ENCODE results near the gene ABHD5. TPM values are rescaled to one million over a fixed set of nuclear protein-coding genes. Genes with fewer than 3 reads are reported as not detected.

The ABHD5 gene
- total RNA-seq, 1 experiment from 2014 or later, result 7.4 TPM

DNA sequence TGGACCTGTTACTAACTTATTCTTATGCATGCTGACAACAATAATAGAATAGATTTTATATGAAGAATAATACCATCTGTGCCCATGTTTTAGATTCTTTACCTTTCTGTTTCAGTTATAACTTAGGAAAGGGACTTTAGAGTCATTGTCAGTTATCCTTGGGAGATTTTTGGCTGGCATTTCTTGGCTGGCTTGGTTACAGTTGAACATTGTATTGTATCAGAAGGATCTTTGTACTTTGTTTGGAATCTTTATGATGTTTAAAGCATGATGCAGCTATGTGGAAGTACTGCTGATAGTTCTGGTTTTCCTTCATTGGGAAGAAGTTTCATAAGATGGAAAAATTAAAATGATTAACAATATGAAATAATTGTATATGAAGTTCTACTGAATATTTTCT lies 19.9 kb downstream of the ABHD5 start:
- no peaks in the 10 kb centered on the region for H4K20me1 ChIP-seq (ENCODE audit: insufficient read depth, low read depth, low read length)
- no peaks in the 10 kb centered on the region for H3K9me3 ChIP-seq (ENCODE audit: low read length)
- H2AFZ ChIP-seq (ENCODE audit: low read length), result no peak overlapping the region
- H3K9ac ChIP-seq (ENCODE audit: low read length), result no peak overlapping the region
- H3K27ac ChIP-seq (ENCODE audit: low read length), result no peak overlapping the region
- no peaks in the 10 kb centered on the region for H3K36me3 ChIP-seq (ENCODE audit: insufficient read depth, low read length)
- H3K27me3 ChIP-seq (ENCODE audit: low read length), result no peaks in the 10 kb centered on the region
- no peak overlapping the region for H3K4me3 ChIP-seq (ENCODE audit: low read length)
- H3K9me2 ChIP-seq (replicated peaks; ENCODE audit: insufficient read depth, low read length), result no peaks in the 10 kb centered on the region
- H3K79me2 ChIP-seq (ENCODE audit: low read length), result no peaks in the 10 kb centered on the region
- DNase-seq, result no peak
- no peaks in the 10 kb centered on the region for H3K4me1 ChIP-seq (ENCODE audit: low read length)
- no peak overlapping the region for H3K4me2 ChIP-seq (ENCODE audit: low read depth, low read length, poor library complexity, severe bottlenecking)

DNA sequence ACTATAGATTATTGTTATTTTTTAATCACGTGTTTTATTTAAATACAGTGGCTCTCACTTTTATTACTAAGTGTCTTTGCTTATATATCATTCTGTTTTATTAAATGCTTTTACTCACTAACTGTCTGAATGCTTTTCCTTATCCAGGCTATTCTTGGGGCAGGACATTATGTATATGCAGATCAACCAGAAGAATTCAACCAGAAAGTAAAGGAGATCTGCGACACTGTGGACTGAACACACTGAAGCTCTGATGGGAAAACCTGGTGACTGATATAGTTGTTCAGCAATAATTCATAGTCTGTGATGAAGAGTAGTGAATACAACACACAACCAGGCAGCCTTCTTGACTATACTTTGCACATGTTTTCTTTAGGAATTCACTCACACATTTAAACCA lies 27.6 kb downstream of the ABHD5 start:
- DNase-seq, result no peak
- Histone ChIP-seq H3K4me1 (ENCODE audit: low read length) (no peaks in the 10 kb centered on the region), H3K4me3 (ENCODE audit: low read length) (no peak overlapping the region), H3K27ac (ENCODE audit: low read length) (no peak overlapping the region), H3K79me2 (ENCODE audit: low read length) (no peaks in the 10 kb centered on the region), H3K4me2 (ENCODE audit: low read depth, low read length, poor library complexity, severe bottlenecking) (no peak overlapping the region), H3K9ac (ENCODE audit: low read length) (no peak overlapping the region), H3K9me3 (ENCODE audit: low read length) (no peaks in the 10 kb centered on the region), H2AFZ (ENCODE audit: low read length) (no peak overlapping the region), H3K9me2 (replicated peaks; ENCODE audit: insufficient read depth, low read length) (no peaks in the 10 kb centered on the region), H4K20me1 (ENCODE audit: insufficient read depth, low read depth, low read length) (no peaks in the 10 kb centered on the region), H3K27me3 (ENCODE audit: low read length) (no peaks in the 10 kb centered on the region), H3K36me3 (ENCODE audit: insufficient read depth, low read length) (no peaks in the 10 kb centered on the region)

DNA sequence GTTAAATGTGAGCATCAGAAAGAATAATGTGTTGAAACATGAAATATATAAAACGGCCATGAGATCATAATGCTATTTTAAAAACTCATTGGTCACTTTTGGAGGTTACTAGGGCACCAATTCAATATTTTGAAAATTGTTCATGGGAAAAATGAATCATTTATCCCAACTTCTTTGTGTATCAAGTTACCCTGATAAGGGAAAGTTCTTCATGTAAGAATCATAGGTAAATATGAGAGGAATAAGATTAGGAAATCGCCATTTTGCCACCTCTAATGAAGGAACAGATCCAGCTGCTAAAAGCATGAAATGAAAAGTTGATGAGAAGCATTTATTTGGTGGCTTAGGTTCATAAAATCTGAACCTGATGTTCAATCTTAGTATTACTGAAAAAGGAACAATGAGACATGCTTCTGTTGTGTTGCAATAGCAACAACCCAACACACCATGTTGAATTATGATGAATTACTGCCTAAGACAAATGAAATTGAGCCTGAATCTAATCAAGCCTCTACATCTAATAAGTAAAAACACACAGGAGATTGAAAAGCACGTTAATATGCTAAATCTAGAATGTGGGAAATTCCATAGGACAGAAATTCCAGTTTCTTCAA lies 32.5 kb downstream of the ABHD5 start:
- Histone ChIP-seq H3K27me3 (ENCODE audit: low read length) (no peaks in the 10 kb centered on the region), H4K20me1 (ENCODE audit: insufficient read depth, low read depth, low read length) (no peaks in the 10 kb centered on the region), H3K4me3 (ENCODE audit: low read length) (no peak overlapping the region), H3K27ac (ENCODE audit: low read length) (no peak overlapping the region), H2AFZ (ENCODE audit: low read length) (no peak overlapping the region), H3K4me1 (ENCODE audit: low read length) (no peaks in the 10 kb centered on the region), H3K9ac (ENCODE audit: low read length) (no peak overlapping the region), H3K9me2 (replicated peaks; ENCODE audit: insufficient read depth, low read length) (no peaks in the 10 kb centered on the region), H3K9me3 (ENCODE audit: low read length) (no peaks in the 10 kb centered on the region), H3K36me3 (ENCODE audit: insufficient read depth, low read length) (no peaks in the 10 kb centered on the region), H3K4me2 (ENCODE audit: low read depth, low read length, poor library complexity, severe bottlenecking) (no peak overlapping the region), H3K79me2 (ENCODE audit: low read length) (no peaks in the 10 kb centered on the region)
- no peak for DNase-seq

DNA sequence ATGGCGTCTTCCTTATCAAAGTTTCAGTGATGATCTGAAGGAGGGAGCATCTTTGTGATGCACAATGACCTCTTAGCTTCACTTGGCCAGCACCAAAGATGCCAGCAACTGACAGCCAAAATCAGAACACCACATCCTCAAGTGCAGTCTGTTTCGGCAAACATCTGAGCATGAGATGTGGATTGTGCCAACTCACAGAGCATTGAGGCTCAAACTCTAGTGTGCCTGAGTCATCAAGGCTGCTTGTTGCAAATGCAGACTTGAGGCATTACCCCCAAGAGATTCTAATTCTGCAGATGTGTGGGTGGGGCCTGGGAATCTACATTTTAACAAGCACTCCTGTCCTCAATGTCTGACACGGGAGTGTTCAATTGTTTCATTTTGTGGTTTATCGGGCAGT lies 35.8 kb downstream of the ABHD5 start:
- Histone ChIP-seq H3K9me3 (ENCODE audit: low read length) (no peaks in the 10 kb centered on the region), H3K27me3 (ENCODE audit: low read length) (no peaks in the 10 kb centered on the region), H4K20me1 (ENCODE audit: insufficient read depth, low read depth, low read length) (no peaks in the 10 kb centered on the region), H3K9me2 (replicated peaks; ENCODE audit: insufficient read depth, low read length) (no peaks in the 10 kb centered on the region), H3K4me2 (ENCODE audit: low read depth, low read length, poor library complexity, severe bottlenecking) (no peak overlapping the region), H3K79me2 (ENCODE audit: low read length) (no peaks in the 10 kb centered on the region), H3K9ac (ENCODE audit: low read length) (no peak overlapping the region), H3K4me3 (ENCODE audit: low read length) (no peak overlapping the region), H3K36me3 (ENCODE audit: insufficient read depth, low read length) (no peaks in the 10 kb centered on the region), H3K27ac (ENCODE audit: low read length) (no peak overlapping the region), H3K4me1 (ENCODE audit: low read length) (no peaks in the 10 kb centered on the region), H2AFZ (ENCODE audit: low read length) (no peak overlapping the region)
- no peak for DNase-seq

DNA sequence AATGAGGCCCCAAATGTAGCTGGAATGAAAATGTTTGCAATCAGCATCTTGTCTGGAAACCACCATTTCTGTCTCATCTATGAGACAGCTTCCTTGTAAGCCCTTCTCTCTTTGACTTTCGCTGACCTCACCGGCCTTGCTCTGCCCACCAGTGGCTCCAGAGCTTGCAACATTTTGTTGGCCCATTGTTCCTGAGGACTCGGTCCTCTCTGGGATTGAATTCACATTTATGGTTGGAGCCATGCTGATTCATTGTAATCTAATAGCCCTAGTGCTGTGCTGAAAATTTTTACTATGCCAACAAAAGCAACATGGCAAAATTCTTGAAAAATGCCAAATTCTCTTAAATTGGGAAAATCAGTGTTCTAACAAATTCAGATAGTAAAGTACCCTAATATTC lies 37.2 kb downstream of the ABHD5 start:
- no peak for DNase-seq
- H3K9me3 ChIP-seq (ENCODE audit: low read length), result no peaks in the 10 kb centered on the region
- no peak overlapping the region for H2AFZ ChIP-seq (ENCODE audit: low read length)
- H3K27me3 ChIP-seq (ENCODE audit: low read length), result no peaks in the 10 kb centered on the region
- H3K79me2 ChIP-seq (ENCODE audit: low read length), result no peaks in the 10 kb centered on the region
- H3K4me3 ChIP-seq (ENCODE audit: low read length), result no peak overlapping the region
- no peaks in the 10 kb centered on the region for H4K20me1 ChIP-seq (ENCODE audit: insufficient read depth, low read depth, low read length)
- no peaks in the 10 kb centered on the region for H3K36me3 ChIP-seq (ENCODE audit: insufficient read depth, low read length)
- no peak overlapping the region for H3K4me2 ChIP-seq (ENCODE audit: low read depth, low read length, poor library complexity, severe bottlenecking)
- H3K9ac ChIP-seq (ENCODE audit: low read length), result no peak overlapping the region
- H3K4me1 ChIP-seq (ENCODE audit: low read length), result no peaks in the 10 kb centered on the region
- H3K27ac ChIP-seq (ENCODE audit: low read length), result no peak overlapping the region
- H3K9me2 ChIP-seq (replicated peaks; ENCODE audit: insufficient read depth, low read length), result no peaks in the 10 kb centered on the region

DNA sequence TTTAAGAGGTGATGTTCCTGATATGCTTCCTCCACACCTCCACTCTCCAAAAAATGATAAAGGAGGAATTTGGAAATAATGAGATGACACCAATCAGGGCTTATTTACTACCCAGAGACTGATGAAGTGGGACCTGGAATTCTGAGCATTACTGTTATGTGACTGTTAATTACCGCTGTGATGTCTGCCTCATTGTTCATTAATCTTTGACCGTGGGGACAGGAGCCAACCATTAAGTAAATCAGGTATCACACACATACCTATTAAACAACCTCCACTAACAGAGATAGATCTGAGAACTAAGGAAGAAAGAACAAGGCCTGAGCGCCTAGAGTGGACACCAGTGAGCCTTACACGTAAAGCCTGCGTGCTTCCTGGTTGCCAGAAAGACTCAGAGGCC lies 37.7 kb downstream of the ABHD5 start:
- H3K9me3 ChIP-seq (ENCODE audit: low read length), result no peaks in the 10 kb centered on the region
- DNase-seq, result no peak
- no peak overlapping the region for H3K27ac ChIP-seq (ENCODE audit: low read length)
- H3K27me3 ChIP-seq (ENCODE audit: low read length), result no peaks in the 10 kb centered on the region
- no peak overlapping the region for H3K4me3 ChIP-seq (ENCODE audit: low read length)
- H3K4me1 ChIP-seq (ENCODE audit: low read length), result no peaks in the 10 kb centered on the region
- H3K9me2 ChIP-seq (replicated peaks; ENCODE audit: insufficient read depth, low read length), result no peaks in the 10 kb centered on the region
- no peaks in the 10 kb centered on the region for H3K36me3 ChIP-seq (ENCODE audit: insufficient read depth, low read length)
- no peak overlapping the region for H3K9ac ChIP-seq (ENCODE audit: low read length)
- H3K79me2 ChIP-seq (ENCODE audit: low read length), result no peaks in the 10 kb centered on the region
- H2AFZ ChIP-seq (ENCODE audit: low read length), result no peak overlapping the region
- H3K4me2 ChIP-seq (ENCODE audit: low read depth, low read length, poor library complexity, severe bottlenecking), result no peak overlapping the region
- H4K20me1 ChIP-seq (ENCODE audit: insufficient read depth, low read depth, low read length), result no peaks in the 10 kb centered on the region

DNA sequence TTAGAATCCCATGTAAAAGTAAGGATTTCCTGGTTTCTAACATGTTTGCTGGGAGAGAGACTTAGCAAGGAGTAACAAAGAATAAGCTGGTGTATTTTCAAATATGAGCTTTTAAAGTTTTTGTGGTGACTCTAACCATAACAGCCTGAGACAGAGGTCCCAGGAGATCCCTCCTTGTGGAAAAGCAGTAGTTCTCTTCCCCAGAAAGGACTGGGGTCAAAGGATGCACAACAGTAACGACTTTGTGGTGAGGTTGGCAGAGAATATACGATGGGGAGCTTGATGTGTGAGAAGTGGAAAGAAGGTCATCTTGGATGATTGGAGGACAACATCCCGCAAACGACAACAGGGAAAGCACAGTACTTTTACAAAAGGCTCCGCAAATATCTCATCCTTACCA lies 38.2 kb downstream of the ABHD5 start:
- H3K27me3 ChIP-seq (ENCODE audit: low read length), result no peaks in the 10 kb centered on the region
- no peak for DNase-seq
- H2AFZ ChIP-seq (ENCODE audit: low read length), result no peak overlapping the region
- no peak overlapping the region for H3K4me2 ChIP-seq (ENCODE audit: low read depth, low read length, poor library complexity, severe bottlenecking)
- no peaks in the 10 kb centered on the region for H3K9me2 ChIP-seq (replicated peaks; ENCODE audit: insufficient read depth, low read length)
- no peak overlapping the region for H3K27ac ChIP-seq (ENCODE audit: low read length)
- H3K9me3 ChIP-seq (ENCODE audit: low read length), result no peaks in the 10 kb centered on the region
- H3K79me2 ChIP-seq (ENCODE audit: low read length), result no peaks in the 10 kb centered on the region
- H4K20me1 ChIP-seq (ENCODE audit: insufficient read depth, low read depth, low read length), result no peaks in the 10 kb centered on the region
- H3K4me1 ChIP-seq (ENCODE audit: low read length), result no peaks in the 10 kb centered on the region
- no peak overlapping the region for H3K4me3 ChIP-seq (ENCODE audit: low read length)
- H3K9ac ChIP-seq (ENCODE audit: low read length), result no peak overlapping the region
- H3K36me3 ChIP-seq (ENCODE audit: insufficient read depth, low read length), result no peaks in the 10 kb centered on the region

DNA sequence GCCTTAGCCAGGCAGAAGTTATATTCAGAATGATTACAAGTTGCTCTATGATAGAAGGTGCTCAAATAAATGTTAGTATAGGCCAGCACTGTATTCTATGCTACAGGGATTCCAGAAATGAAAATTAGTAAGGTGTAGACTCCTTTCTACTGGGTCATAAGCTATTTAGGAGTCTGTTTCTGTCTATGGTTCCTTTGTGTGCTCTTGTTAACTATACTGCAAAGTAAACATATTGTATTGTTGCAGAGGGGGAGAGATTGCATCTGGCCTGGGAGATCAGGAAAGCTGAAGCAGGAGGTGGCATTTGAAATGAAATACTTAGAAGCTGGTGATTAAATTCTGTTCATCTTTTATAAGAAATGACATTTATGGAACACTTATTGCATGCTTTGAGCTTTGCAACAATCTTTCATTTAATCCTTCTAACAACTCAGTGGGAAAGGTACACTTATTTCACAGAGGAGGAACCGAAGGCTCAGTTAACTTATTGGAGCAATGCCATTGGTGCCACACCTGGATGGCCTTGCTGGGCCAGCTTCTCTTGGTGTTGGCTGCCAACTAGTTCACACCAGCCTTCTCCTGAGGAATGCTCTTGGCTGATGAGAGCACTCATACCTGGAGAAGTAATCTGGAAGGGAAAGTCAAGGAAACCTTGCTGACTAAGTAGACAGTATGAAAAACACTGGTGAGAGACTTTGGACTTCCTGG lies 39.1 kb downstream of the ABHD5 start:
- no peaks in the 10 kb centered on the region for H3K79me2 ChIP-seq (ENCODE audit: low read length)
- no peaks in the 10 kb centered on the region for H3K9me3 ChIP-seq (ENCODE audit: low read length)
- H3K4me2 ChIP-seq (ENCODE audit: low read depth, low read length, poor library complexity, severe bottlenecking), result no peak overlapping the region
- H3K4me1 ChIP-seq (ENCODE audit: low read length), result no peaks in the 10 kb centered on the region
- DNase-seq, result no peak
- no peaks in the 10 kb centered on the region for H3K36me3 ChIP-seq (ENCODE audit: insufficient read depth, low read length)
- H2AFZ ChIP-seq (ENCODE audit: low read length), result no peak overlapping the region
- no peak overlapping the region for H3K4me3 ChIP-seq (ENCODE audit: low read length)
- H3K27ac ChIP-seq (ENCODE audit: low read length), result no peak overlapping the region
- no peaks in the 10 kb centered on the region for H3K27me3 ChIP-seq (ENCODE audit: low read length)
- no peak overlapping the region for H3K9ac ChIP-seq (ENCODE audit: low read length)
- H4K20me1 ChIP-seq (ENCODE audit: insufficient read depth, low read depth, low read length), result no peaks in the 10 kb centered on the region
- H3K9me2 ChIP-seq (replicated peaks; ENCODE audit: insufficient read depth, low read length), result no peaks in the 10 kb centered on the region

Data from Karpas-422 (cell line).